ENCODE data around the gene IQSEC1. TPM values are rescaled to one million over a fixed set of nuclear protein-coding genes. Genes with fewer than 3 reads are reported as not detected.

The IQSEC1 gene
- total and polyA plus RNA-seq, 9 of the 15 experiments (the other 6 are each of a cell fraction or from before 2014, with no cell fraction given): 0.56 to 39.0 (median 6.8) TPM

DNA sequence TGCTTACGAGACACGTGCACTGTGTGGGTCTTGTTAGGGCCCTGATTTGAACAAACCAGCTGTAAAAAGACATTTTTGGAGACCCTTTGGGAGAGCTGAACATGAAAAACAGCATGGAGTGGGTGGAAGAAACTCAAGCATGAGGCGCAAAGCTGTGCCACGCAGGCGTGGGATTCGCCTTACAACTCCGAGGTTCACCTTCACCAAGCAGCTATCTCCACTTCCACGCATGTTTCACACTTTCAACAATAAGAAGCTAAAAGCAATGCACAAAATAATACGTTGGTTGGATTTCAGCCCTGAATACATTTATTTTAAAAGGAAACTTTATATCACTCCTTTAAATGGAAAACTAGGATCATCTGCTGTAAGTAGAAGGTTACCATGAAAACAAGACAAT, 42.5 kb downstream of the IQSEC1 start:
- POLR2A ChIA-PET: interaction anchor here (0.6 to 1.1 kb wide), 4 partner anchors 8 to 768 kb away, joined by 3 to 4 read pairs (median 3); no protein-coding TSS in a partner anchor
- in situ Hi-C loops (cut with MboI): no loop called here
- BruUV-seq (replicated peaks): no TSS peak

DNA sequence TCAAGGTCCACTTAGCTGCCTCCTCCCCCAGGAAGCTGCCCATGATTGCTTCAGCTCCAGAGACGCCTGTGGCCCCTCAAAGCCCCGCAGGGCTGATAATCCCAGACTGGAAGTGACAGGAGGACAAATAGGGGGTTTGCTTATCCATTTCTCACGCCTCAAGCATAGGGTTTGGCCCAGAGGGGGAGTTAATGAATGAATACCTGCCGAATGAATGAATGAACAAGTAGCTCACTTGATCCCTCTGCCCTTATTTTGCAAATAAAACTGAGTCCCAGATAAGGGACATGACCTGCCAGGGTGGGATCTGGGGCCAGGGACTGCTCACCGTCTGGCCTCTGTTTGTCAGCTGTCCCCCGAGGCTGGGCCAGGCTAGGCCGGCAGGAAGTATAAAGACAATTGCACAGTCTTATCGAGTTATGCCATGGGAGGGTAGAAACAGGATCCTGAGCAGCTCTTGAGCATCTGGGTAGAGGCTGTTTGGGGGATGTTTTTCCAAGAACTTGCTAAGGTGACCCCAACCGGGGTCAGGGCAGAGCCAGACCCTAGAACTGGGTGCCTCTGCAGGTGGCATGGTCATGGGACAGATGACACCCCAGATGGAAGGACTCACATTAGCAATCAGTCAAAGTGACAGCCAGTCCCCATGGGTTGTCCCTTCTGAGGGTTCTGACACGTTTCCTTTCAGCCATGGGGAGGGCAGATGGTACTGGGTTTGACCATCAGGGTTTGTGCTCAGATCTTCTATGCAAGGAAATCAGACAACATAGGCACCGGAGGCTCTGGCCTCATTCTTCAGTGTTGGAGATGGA, 45.0 kb downstream of the IQSEC1 start:
- Histone ChIP-seq H4K20me1 (replicated peaks; ENCODE audit: control insufficient read depth, insufficient read depth, low read length) (peaks cover 8% of the 10 kb centered on the region; the same call in 1 of the 2 replicates), H2AFZ (ENCODE audit: low read depth, low read length) (no peak overlapping the region), H3K79me2 (ENCODE audit: control insufficient read depth, insufficient read depth, low read length) (no peaks in the 10 kb centered on the region), H3K4me1 (replicated peaks in 1 of 2; ENCODE audit: control insufficient read depth in 2 of 2, insufficient read depth in 2 of 2, low read length in 2 of 2) (peaks cover 0 to 10% of the 10 kb centered on the region in 2 experiments; a peak in 3 of 5 replicates), H3K27ac (ENCODE audit: extremely low read depth, low read depth, low read length) (no peak overlapping the region), H3K36me3 (ENCODE audit: control insufficient read depth, insufficient read depth, low read length) (no peaks in the 10 kb centered on the region), H3K9me3 (replicated peaks; ENCODE audit: control insufficient read depth, insufficient read depth, low read depth, low read length) (no peaks in the 10 kb centered on the region), H3K27me3 (ENCODE audit: control insufficient read depth in 2 of 2, insufficient read depth in 2 of 2, low read length in 2 of 2) (peaks cover 21 to 36% of the 10 kb centered on the region in 2 experiments), H3K4me3 (no peak overlapping the region), H3K9ac (ENCODE audit: insufficient read depth in 1 of 2, low read depth in 2 of 2, low read length in 2 of 2) (peak overlapping the region in 1 of 2 experiments; percentile 31; a peak in 2 of 4 replicates), H3K4me2 (ENCODE audit: insufficient read depth, low read length) (no peak overlapping the region), H3K9me1 (ENCODE audit: control insufficient read depth, insufficient read depth, low read length) (no peaks in the 10 kb centered on the region)
- FAIRE-seq: peak; percentile 15
- ATAC-seq: no peak
- WGBS (ENCODE audit: insufficient coverage, low coverage, missing lambda C conversion rate): 20% methylated on average over 11 of the region's 11 CpGs
- no TSS peak for BruUV-seq (replicated peaks)
- intact Hi-C loops (cut with micrococcal nuclease) (loop anchor here (5.0 kb wide), 1 partner anchor 49 kb away; no protein-coding TSS in a partner anchor), in situ Hi-C loops (cut with MboI) (no loop called here)
- DNase-seq (ENCODE audit: extremely low read depth in 1 of 4, low spot score in 3 of 4): no peak
- ChIA-PET POLR2A (interaction anchor here (0.6 to 1.1 kb wide), 7 partner anchors 8 to 171 kb away, joined by 3 to 5 read pairs (median 3); no protein-coding TSS in a partner anchor), CTCF (ENCODE audit: low intra/inter-chr PET ratio) (no interaction called here)
- TF ChIP-seq, protein P1, sequence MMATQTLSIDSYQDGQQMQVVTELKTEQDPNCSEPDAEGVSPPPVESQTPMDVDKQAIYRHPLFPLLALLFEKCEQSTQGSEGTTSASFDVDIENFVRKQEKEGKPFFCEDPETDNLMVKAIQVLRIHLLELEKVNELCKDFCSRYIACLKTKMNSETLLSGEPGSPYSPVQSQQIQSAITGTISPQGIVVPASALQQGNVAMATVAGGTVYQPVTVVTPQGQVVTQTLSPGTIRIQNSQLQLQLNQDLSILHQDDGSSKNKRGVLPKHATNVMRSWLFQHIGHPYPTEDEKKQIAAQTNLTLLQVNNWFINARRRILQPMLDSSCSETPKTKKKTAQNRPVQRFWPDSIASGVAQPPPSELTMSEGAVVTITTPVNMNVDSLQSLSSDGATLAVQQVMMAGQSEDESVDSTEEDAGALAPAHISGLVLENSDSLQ (IDR thresholded peaks at IDR 0.05): peak; percentile 30; the same call in 1 of the 2 replicates
- no peak for TF ChIP-seq ELF1 (tag; IDR thresholded peaks at IDR 0.05)
- TF ChIP-seq, protein P2, sequence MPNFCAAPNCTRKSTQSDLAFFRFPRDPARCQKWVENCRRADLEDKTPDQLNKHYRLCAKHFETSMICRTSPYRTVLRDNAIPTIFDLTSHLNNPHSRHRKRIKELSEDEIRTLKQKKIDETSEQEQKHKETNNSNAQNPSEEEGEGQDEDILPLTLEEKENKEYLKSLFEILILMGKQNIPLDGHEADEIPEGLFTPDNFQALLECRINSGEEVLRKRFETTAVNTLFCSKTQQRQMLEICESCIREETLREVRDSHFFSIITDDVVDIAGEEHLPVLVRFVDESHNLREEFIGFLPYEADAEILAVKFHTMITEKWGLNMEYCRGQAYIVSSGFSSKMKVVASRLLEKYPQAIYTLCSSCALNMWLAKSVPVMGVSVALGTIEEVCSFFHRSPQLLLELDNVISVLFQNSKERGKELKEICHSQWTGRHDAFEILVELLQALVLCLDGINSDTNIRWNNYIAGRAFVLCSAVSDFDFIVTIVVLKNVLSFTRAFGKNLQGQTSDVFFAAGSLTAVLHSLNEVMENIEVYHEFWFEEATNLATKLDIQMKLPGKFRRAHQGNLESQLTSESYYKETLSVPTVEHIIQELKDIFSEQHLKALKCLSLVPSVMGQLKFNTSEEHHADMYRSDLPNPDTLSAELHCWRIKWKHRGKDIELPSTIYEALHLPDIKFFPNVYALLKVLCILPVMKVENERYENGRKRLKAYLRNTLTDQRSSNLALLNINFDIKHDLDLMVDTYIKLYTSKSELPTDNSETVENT (CRISPR knock-in tag; IDR thresholded peaks at IDR 0.05): no peak
- TF ChIP-seq, protein P3, sequence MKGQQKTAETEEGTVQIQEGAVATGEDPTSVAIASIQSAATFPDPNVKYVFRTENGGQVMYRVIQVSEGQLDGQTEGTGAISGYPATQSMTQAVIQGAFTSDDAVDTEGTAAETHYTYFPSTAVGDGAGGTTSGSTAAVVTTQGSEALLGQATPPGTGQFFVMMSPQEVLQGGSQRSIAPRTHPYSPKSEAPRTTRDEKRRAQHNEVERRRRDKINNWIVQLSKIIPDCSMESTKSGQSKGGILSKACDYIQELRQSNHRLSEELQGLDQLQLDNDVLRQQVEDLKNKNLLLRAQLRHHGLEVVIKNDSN (CRISPR knock-in tag; IDR thresholded peaks at IDR 0.05): 0 out of 2 replicates have a peak, but pooled peaks have one; percentile 29

More for the DNA sequence above, 42.5 kb downstream of the IQSEC1 start:
- no peak for TF ChIP-seq SAFB2 (IDR thresholded peaks at IDR 0.05; ENCODE audit: borderline replicate concordance, low read depth, low read length, severe bottlenecking)
- H3K27ac ChIP-seq (ENCODE audit: extremely low read depth, low read depth, low read length): no peak overlapping the region
- CTCF ChIA-PET (ENCODE audit: low intra/inter-chr PET ratio): no interaction called here
- peaks cover 38 to 53% of the 10 kb centered on the region in 2 experiments for H3K27me3 ChIP-seq (ENCODE audit: control insufficient read depth in 2 of 2, insufficient read depth in 2 of 2, low read length in 2 of 2)
- no peak for DNase-seq (ENCODE audit: extremely low read depth in 1 of 4, low spot score in 3 of 4)
- no peak overlapping the region for H3K4me3 ChIP-seq
- no peak overlapping the region for H2AFZ ChIP-seq (ENCODE audit: low read depth, low read length)
- no peak for FAIRE-seq
- intact Hi-C loops (cut with micrococcal nuclease): no loop called here
- no peaks in the 10 kb centered on the region for H3K9me3 ChIP-seq (replicated peaks; ENCODE audit: control insufficient read depth, insufficient read depth, low read depth, low read length)
- H3K9me1 ChIP-seq (ENCODE audit: control insufficient read depth, insufficient read depth, low read length): no peaks in the 10 kb centered on the region
- peaks cover 10% of the 10 kb centered on the region; the same call in 1 of the 2 replicates for H4K20me1 ChIP-seq (replicated peaks; ENCODE audit: control insufficient read depth, insufficient read depth, low read length)
- no peaks in the 10 kb centered on the region for H3K36me3 ChIP-seq (ENCODE audit: control insufficient read depth, insufficient read depth, low read length)
- no peak for ATAC-seq
- peaks cover 0 to 13% of the 10 kb centered on the region in 2 experiments; a peak in 3 of 5 replicates for H3K4me1 ChIP-seq (replicated peaks in 1 of 2; ENCODE audit: control insufficient read depth in 2 of 2, insufficient read depth in 2 of 2, low read length in 2 of 2)
- 21% methylated on average over 9 of the region's 9 CpGs for WGBS (ENCODE audit: insufficient coverage, low coverage, missing lambda C conversion rate)
- no peak overlapping the region for H3K4me2 ChIP-seq (ENCODE audit: insufficient read depth, low read length)
- no peak overlapping the region for H3K9ac ChIP-seq (ENCODE audit: insufficient read depth in 1 of 2, low read depth in 2 of 2, low read length in 2 of 2)
- H3K79me2 ChIP-seq (ENCODE audit: control insufficient read depth, insufficient read depth, low read length): no peaks in the 10 kb centered on the region
